HepG2 (cell line): ENCODE results near the gene TEDC2. TPM values are rescaled to one million over a fixed set of nuclear protein-coding genes. Genes with fewer than 3 reads are reported as not detected.
A peak's percentile ranks its signal among the peaks of the same experiment; 100 is the strongest.

Experiments
- ARID2 ChIP-seq: sonication (generic); formaldehyde crosslinking; IDR thresholded peaks from 2 replicates; pipeline ENCODE4 v1.8.1; 2022; ENCODE audit warnings: mild to moderate bottlenecking, missing genetic modification reagents, borderline replicate concordance
- BORCS8-MEF2B ChIP-seq: sonication (generic); formaldehyde crosslinking; IDR thresholded peaks from 2 replicates; pipeline ENCODE4 v1.8.0; 2022; ENCODE audit warnings: mild to moderate bottlenecking, missing genetic modification reagents
- CHD2 ChIP-seq: IDR thresholded peaks from 2 replicates; pipeline ENCODE4 v1.6.1; 2011; ENCODE audit warnings: low read depth, low read length, improper control_type of control experiment
- NFKBIZ ChIP-seq: IDR thresholded peaks from 2 replicates; pipeline ENCODE4 v1.6.1; 2018; ENCODE audit warnings: missing genetic modification reagents, missing compliant biosample characterization
- PRPF4 ChIP-seq: fragments of 200-400 bp; formaldehyde crosslinking; IDR thresholded peaks from 2 replicates; pipeline ENCODE4 v1.6.1; 2016; ENCODE audit warnings: low read length, low read depth; ENCODE audit not compliant: poor library complexity, severe bottlenecking
- REXO4 ChIP-seq: sonication (generic); formaldehyde crosslinking; IDR thresholded peaks from 2 replicates; pipeline ENCODE4 v1.8.0; 2022; ENCODE audit warnings: missing genetic modification reagents, mild to moderate bottlenecking, borderline replicate concordance
- TBP ChIP-seq: sonication (generic); formaldehyde crosslinking; IDR thresholded peaks from 2 replicates; pipeline ENCODE4 v1.5.0; 2020; ENCODE audit warnings: missing genetic modification reagents
- ZBTB1 ChIP-seq: sonication (generic); formaldehyde crosslinking; IDR thresholded peaks from 2 replicates; pipeline ENCODE4 v1.4.0; 2020; ENCODE audit warnings: missing genetic modification reagents, borderline replicate concordance
- ZC3H13 ChIP-seq: sonication (generic); formaldehyde crosslinking; IDR thresholded peaks from 2 replicates; pipeline ENCODE4 v1.8.1; 2023; ENCODE audit warnings: mild to moderate bottlenecking, missing genetic modification reagents, moderate library complexity
- ZNF180 ChIP-seq: sonication (generic); formaldehyde crosslinking; IDR thresholded peaks from 2 replicates; pipeline ENCODE4 v1.4.0; 2020; ENCODE audit warnings: low read depth, missing genetic modification reagents, borderline replicate concordance
- ZNF224 ChIP-seq: sonication (generic); formaldehyde crosslinking; IDR thresholded peaks from 2 replicates; pipeline ENCODE4 v1.5.0; 2020; ENCODE audit warnings: mild to moderate bottlenecking, missing genetic modification reagents
- ZNF253 ChIP-seq: sonication (generic); formaldehyde crosslinking; IDR thresholded peaks from 2 replicates; pipeline ENCODE4 v1.8.0; 2022; ENCODE audit warnings: mild to moderate bottlenecking, missing genetic modification reagents, borderline replicate concordance
- ZNF256 ChIP-seq: sonication (generic); formaldehyde crosslinking; conservative IDR thresholded peaks from 2 replicates; pipeline ENCODE4 v1.4.0; 2020; ENCODE audit warnings: missing genetic modification reagents
- ZNF331 ChIP-seq: sonication (generic); formaldehyde crosslinking; IDR thresholded peaks from 2 replicates; pipeline ENCODE4 v1.4.0; 2020; ENCODE audit warnings: missing genetic modification reagents
- ZNF558 ChIP-seq: sonication (generic); formaldehyde crosslinking; IDR thresholded peaks from 2 replicates; pipeline ENCODE4 v1.9.0; 2022; ENCODE audit warnings: mild to moderate bottlenecking, missing genetic modification reagents, borderline replicate concordance
- ZNF75D ChIP-seq: sonication (generic); formaldehyde crosslinking; IDR thresholded peaks from 2 replicates; pipeline ENCODE4 v1.8.1; 2023; ENCODE audit warnings: missing genetic modification reagents, mild to moderate bottlenecking, borderline replicate concordance
- ZNF790 ChIP-seq: sonication (generic); formaldehyde crosslinking; IDR thresholded peaks from 2 replicates; pipeline ENCODE4 v1.8.0; 2022; ENCODE audit warnings: missing genetic modification reagents, mild to moderate bottlenecking, borderline replicate concordance
- polyA plus RNA-seq, 8 experiments: library from polyadenylated mRNA; depleted of rRNA in 3 of 8; stranded (reverse) in 7 of 8; unstranded in 1 of 8; fragments of >200 nt; fragmentation: Illumina TruSeq in 4 of 8; extraction: Trizol in 4 of 8; gene quantifications; 2 replicates each; pipeline versions ENCODE4 v1.2.1 to v1.2.3, GENCODE V29; 2011 to 2016; ENCODE audit warnings: low read depth in 4 of 8, missing spikeins in 1 of 8, mixed read lengths in 1 of 8; ENCODE audit not compliant: insufficient read depth in 1 of 8
- total RNA-seq, 5 experiments: library from RNA; depleted of rRNA; stranded (reverse); fragments of >200 nt; fragmentation: Illumina TruSeq; extraction: Trizol; gene quantifications; 2 replicates each; pipeline ENCODE4 v1.2.3, GENCODE V29; 2016; ENCODE audit warnings: low read depth in 1 of 5
- TF ChIP-seq, protein P1 (sequence below): sonication (generic); formaldehyde crosslinking; IDR thresholded peaks from 2 replicates; pipeline ENCODE4 v1.8.0; 2022; ENCODE audit warnings: mild to moderate bottlenecking, missing genetic modification reagents; ENCODE audit not compliant: insufficient replicate concordance
- TF ChIP-seq, protein P2 (sequence below): sonication (generic); formaldehyde crosslinking; IDR thresholded peaks from 2 replicates; pipeline ENCODE4 v1.5.0; 2020; ENCODE audit warnings: missing genetic modification reagents
- TF ChIP-seq, protein P3 (sequence below): IDR thresholded peaks from 2 replicates; pipeline ENCODE4 v1.6.1; 2016; ENCODE audit warnings: mild to moderate bottlenecking, missing biosample characterization, missing genetic modification reagents
- TF ChIP-seq, protein P4 (sequence below): IDR thresholded peaks from 2 replicates; pipeline ENCODE4 v1.6.1; 2016; ENCODE audit warnings: missing genetic modification reagents, missing compliant biosample characterization
- TF ChIP-seq, protein P5 (sequence below): fragments of 450-650 bp; IDR thresholded peaks from 2 replicates; pipeline ENCODE4 v1.6.1; 2017
- TF ChIP-seq, protein P6 (sequence below): sonication (generic); formaldehyde crosslinking; IDR thresholded peaks from 2 replicates; pipeline ENCODE4 v1.5.1; 2020; ENCODE audit warnings: mild to moderate bottlenecking, missing genetic modification reagents, borderline replicate concordance

Gene TEDC2
- total and polyA plus RNA-seq, 2 of the 13 experiments (the other 11 are each of a cell fraction or from before 2014, with no cell fraction given): 6.2 to 24.4 TPM

DNA sequence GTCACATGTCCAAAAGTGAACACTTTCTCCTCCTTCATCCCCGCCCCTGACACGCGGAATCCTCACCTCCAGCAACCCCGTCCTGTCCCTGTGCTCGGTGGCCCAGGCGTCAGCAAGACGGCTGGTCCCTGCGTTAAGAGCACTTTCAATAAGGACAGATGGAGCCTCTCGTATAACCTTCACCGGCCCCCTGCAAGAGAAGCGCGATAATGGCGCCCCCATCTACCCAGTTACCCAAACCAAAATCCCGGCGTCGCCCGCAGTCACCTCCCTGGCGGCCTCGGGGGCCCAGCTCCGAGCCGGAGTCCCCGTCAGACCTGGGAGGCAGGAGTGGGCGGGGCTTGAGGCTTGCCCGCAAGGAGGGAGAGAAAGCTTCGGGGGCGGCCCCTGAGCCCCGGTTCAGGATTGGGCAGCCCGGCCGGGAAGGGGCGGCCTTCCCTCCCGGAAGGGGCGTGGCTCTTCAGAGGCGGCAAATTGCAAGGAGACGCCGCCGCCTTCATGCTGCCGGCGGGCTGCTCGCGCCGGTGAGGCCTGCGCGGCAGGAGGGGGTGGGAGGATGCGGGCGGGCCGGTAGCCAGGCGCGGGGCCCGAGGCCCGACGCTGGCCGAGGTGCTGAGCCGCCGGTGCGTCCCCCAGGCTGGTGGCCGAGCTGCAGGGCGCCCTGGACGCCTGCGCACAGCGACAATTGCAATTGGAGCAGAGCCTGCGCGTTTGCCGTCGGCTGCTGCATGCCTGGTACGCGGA lies at the start of gene TEDC2 (continued):
- TF ChIP-seq ZNF790: no peak
- TF ChIP-seq TBP: no peak
- peak; percentile 32; the same call in 1 of the 2 replicates for TF ChIP-seq ZC3H13 (CRISPR knock-in tag)
- TF ChIP-seq ARID2: no peak
- TF ChIP-seq ZNF224: no peak
- TF ChIP-seq, protein P1, sequence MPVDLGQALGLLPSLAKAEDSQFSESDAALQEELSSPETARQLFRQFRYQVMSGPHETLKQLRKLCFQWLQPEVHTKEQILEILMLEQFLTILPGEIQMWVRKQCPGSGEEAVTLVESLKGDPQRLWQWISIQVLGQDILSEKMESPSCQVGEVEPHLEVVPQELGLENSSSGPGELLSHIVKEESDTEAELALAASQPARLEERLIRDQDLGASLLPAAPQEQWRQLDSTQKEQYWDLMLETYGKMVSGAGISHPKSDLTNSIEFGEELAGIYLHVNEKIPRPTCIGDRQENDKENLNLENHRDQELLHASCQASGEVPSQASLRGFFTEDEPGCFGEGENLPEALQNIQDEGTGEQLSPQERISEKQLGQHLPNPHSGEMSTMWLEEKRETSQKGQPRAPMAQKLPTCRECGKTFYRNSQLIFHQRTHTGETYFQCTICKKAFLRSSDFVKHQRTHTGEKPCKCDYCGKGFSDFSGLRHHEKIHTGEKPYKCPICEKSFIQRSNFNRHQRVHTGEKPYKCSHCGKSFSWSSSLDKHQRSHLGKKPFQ (CRISPR knock-in tag): no peak
- TF ChIP-seq BORCS8-MEF2B (CRISPR knock-in tag): peak; percentile 57
- TF ChIP-seq ZNF558 (CRISPR knock-in tag): peak; percentile 74
- TF ChIP-seq, protein P2, sequence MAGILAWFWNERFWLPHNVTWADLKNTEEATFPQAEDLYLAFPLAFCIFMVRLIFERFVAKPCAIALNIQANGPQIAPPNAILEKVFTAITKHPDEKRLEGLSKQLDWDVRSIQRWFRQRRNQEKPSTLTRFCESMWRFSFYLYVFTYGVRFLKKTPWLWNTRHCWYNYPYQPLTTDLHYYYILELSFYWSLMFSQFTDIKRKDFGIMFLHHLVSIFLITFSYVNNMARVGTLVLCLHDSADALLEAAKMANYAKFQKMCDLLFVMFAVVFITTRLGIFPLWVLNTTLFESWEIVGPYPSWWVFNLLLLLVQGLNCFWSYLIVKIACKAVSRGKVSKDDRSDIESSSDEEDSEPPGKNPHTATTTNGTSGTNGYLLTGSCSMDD (CRISPR knock-in tag): no peak
- no peak for TF ChIP-seq ZNF180
- TF ChIP-seq, protein P3, sequence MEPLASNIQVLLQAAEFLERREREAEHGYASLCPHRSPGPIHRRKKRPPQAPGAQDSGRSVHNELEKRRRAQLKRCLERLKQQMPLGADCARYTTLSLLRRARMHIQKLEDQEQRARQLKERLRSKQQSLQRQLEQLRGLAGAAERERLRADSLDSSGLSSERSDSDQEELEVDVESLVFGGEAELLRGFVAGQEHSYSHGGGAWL (CRISPR knock-in tag): peak; percentile 77; the same call in 1 of the 2 replicates
- TF ChIP-seq NFKBIZ: no peak
- TF ChIP-seq, protein P4, sequence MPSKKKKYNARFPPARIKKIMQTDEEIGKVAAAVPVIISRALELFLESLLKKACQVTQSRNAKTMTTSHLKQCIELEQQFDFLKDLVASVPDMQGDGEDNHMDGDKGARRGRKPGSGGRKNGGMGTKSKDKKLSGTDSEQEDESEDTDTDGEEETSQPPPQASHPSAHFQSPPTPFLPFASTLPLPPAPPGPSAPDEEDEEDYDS (CRISPR knock-in tag): peak; percentile 36; the same call in 1 of the 2 replicates
- no peak for TF ChIP-seq ZBTB1
- no peak for TF ChIP-seq ZNF253 (CRISPR knock-in tag)
- TF ChIP-seq, protein P5, sequence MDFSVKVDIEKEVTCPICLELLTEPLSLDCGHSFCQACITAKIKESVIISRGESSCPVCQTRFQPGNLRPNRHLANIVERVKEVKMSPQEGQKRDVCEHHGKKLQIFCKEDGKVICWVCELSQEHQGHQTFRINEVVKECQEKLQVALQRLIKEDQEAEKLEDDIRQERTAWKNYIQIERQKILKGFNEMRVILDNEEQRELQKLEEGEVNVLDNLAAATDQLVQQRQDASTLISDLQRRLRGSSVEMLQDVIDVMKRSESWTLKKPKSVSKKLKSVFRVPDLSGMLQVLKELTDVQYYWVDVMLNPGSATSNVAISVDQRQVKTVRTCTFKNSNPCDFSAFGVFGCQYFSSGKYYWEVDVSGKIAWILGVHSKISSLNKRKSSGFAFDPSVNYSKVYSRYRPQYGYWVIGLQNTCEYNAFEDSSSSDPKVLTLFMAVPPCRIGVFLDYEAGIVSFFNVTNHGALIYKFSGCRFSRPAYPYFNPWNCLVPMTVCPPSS: no peak
- no peak for TF ChIP-seq ZNF75D (CRISPR knock-in tag)
- TF ChIP-seq CHD2: no peak
- no peak for TF ChIP-seq PRPF4
- TF ChIP-seq ZNF331 (CRISPR knock-in tag): peak; percentile 31; the same call in 1 of the 2 replicates
- TF ChIP-seq, protein P6, sequence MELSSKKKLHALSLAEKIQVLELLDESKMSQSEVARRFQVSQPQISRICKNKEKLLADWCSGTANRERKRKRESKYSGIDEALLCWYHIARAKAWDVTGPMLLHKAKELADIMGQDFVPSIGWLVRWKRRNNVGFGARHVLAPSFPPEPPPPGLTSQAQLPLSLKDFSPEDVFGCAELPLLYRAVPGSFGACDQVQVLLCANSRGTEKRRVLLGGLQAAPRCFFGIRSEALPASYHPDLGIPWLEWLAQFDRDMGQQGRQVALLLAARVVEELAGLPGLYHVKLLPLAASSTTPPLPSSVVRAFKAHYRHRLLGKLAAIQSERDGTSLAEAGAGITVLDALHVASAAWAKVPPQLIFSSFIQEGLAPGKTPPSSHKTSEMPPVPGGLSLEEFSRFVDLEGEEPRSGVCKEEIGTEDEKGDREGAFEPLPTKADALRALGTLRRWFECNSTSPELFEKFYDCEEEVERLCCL: no peak
- no peak for TF ChIP-seq ZNF256
- no peak for TF ChIP-seq REXO4 (CRISPR knock-in tag)
